HEK293 (cell line): ENCODE data around the gene H2BK1.
A peak's percentile ranks its signal among the peaks of the same experiment; 100 is the strongest.

Source experiments
- ATF2 ChIP-seq: fragments of 450-650 bp; formaldehyde crosslinking; IDR thresholded peaks from 2 replicates; pipeline ENCODE4 v1.5.1; 2016; ENCODE audit warnings: missing biosample characterization, missing genetic modification characterization, low read depth
- CTCF ChIP-seq: fragments of 450-650 bp; formaldehyde crosslinking; IDR thresholded peaks from 2 replicates; pipeline ENCODE4 v1.5.1; 2016; ENCODE audit warnings: missing biosample characterization, missing genetic modification characterization
- KLF9 ChIP-seq: fragments of 450-650 bp; formaldehyde crosslinking; IDR thresholded peaks from 2 replicates; pipeline ENCODE4 v1.5.1; 2016; ENCODE audit warnings: missing biosample characterization, missing genetic modification characterization, low read depth
- OSR2 ChIP-seq: fragments of 450-650 bp; formaldehyde crosslinking; IDR thresholded peaks from 2 replicates; pipeline ENCODE4 v1.5.1; 2016; ENCODE audit warnings: missing biosample characterization, missing genetic modification characterization
- OVOL3 ChIP-seq: fragments of 450-650 bp; formaldehyde crosslinking; IDR thresholded peaks from 2 replicates; pipeline ENCODE4 v1.5.1; 2016; ENCODE audit warnings: missing biosample characterization, missing genetic modification characterization
- PRDM1 ChIP-seq: fragments of 450-650 bp; formaldehyde crosslinking; IDR thresholded peaks from 2 replicates; pipeline ENCODE4; 2016; ENCODE audit warnings: missing biosample characterization, missing genetic modification characterization
- SP2 ChIP-seq: fragments of 450-650 bp; formaldehyde crosslinking; IDR thresholded peaks from 2 replicates; pipeline ENCODE4 v1.5.1; 2016; ENCODE audit warnings: missing biosample characterization, missing genetic modification characterization
- SP3 ChIP-seq: fragments of 450-650 bp; formaldehyde crosslinking; IDR thresholded peaks from 2 replicates; pipeline ENCODE4 v1.5.1; 2016; ENCODE audit warnings: missing biosample characterization, missing genetic modification characterization
- SP7 ChIP-seq: fragments of 450-650 bp; formaldehyde crosslinking; IDR thresholded peaks from 2 replicates; pipeline ENCODE4 v1.5.1; 2016; ENCODE audit warnings: missing biosample characterization, missing genetic modification characterization
- TSHZ1 ChIP-seq: fragments of 450-650 bp; formaldehyde crosslinking; IDR thresholded peaks from 2 replicates; pipeline ENCODE4 v1.5.1; 2016; ENCODE audit warnings: missing biosample characterization, missing genetic modification characterization, borderline replicate concordance
- YY1 ChIP-seq: fragments of 450-650 bp; formaldehyde crosslinking; IDR thresholded peaks from 2 replicates; pipeline ENCODE4 v1.5.1; 2018; ENCODE audit warnings: missing biosample characterization, missing genetic modification characterization
- YY2 ChIP-seq: fragments of 450-650 bp; formaldehyde crosslinking; IDR thresholded peaks from 2 replicates; pipeline ENCODE4 v1.5.1; 2016; ENCODE audit warnings: missing biosample characterization, missing genetic modification characterization
- ZBTB17 ChIP-seq: fragments of 450-650 bp; formaldehyde crosslinking; IDR thresholded peaks from 2 replicates; pipeline ENCODE4 v1.5.1; 2016; ENCODE audit warnings: missing biosample characterization, missing genetic modification characterization
- ZBTB44 ChIP-seq: fragments of 450-650 bp; IDR thresholded peaks from 2 replicates; pipeline ENCODE4 v1.5.1; 2018; ENCODE audit warnings: missing biosample characterization, mild to moderate bottlenecking, missing genetic modification characterization
- ZEB2 ChIP-seq: fragments of 450-650 bp; formaldehyde crosslinking; IDR thresholded peaks from 2 replicates; pipeline ENCODE4 v1.5.1; 2016; ENCODE audit warnings: missing biosample characterization, missing genetic modification characterization
- ZIC2 ChIP-seq: fragments of 450-650 bp; formaldehyde crosslinking; IDR thresholded peaks from 2 replicates; pipeline ENCODE4 v1.5.1; 2016; ENCODE audit warnings: missing biosample characterization, missing genetic modification characterization
- ZNF114 ChIP-seq: fragments of 450-650 bp; formaldehyde crosslinking; IDR thresholded peaks from 2 replicates; pipeline ENCODE4 v1.5.0; 2017; ENCODE audit warnings: missing biosample characterization, missing genetic modification characterization
- ZNF138 ChIP-seq: fragments of 450-650 bp; formaldehyde crosslinking; IDR thresholded peaks from 2 replicates; pipeline ENCODE4 v1.5.1; 2016; ENCODE audit warnings: missing biosample characterization, missing genetic modification characterization, borderline replicate concordance
- ZNF341 ChIP-seq: fragments of 450-650 bp; formaldehyde crosslinking; IDR thresholded peaks from 2 replicates; pipeline ENCODE4; 2016; ENCODE audit warnings: low read depth, missing biosample characterization, missing genetic modification characterization
- ZNF394 ChIP-seq: fragments of 450-650 bp; formaldehyde crosslinking; IDR thresholded peaks from 2 replicates; pipeline ENCODE4 v1.5.1; 2016; ENCODE audit warnings: missing biosample characterization, missing genetic modification characterization, mild to moderate bottlenecking, moderate library complexity, borderline replicate concordance
- ZNF398 ChIP-seq: fragments of 450-650 bp; formaldehyde crosslinking; IDR thresholded peaks from 2 replicates; pipeline ENCODE4 v1.5.1; 2017; ENCODE audit warnings: missing biosample characterization, missing genetic modification characterization
- ZNF423 ChIP-seq: fragments of 450-650 bp; formaldehyde crosslinking; IDR thresholded peaks from 2 replicates; pipeline ENCODE4 v1.5.1; 2016; ENCODE audit warnings: missing biosample characterization, missing genetic modification characterization
- ZNF449 ChIP-seq: fragments of 450-650 bp; formaldehyde crosslinking; IDR thresholded peaks from 2 replicates; pipeline ENCODE4 v1.5.1; 2017; ENCODE audit warnings: missing biosample characterization, mild to moderate bottlenecking, missing genetic modification characterization, moderate library complexity
- ZNF473 ChIP-seq: fragments of 450-650 bp; formaldehyde crosslinking; IDR thresholded peaks from 2 replicates; pipeline ENCODE4 v1.5.1; 2017; ENCODE audit warnings: missing biosample characterization, missing genetic modification characterization
- ZNF530 ChIP-seq: fragments of 450-650 bp; formaldehyde crosslinking; IDR thresholded peaks from 2 replicates; pipeline ENCODE4 v1.5.1; 2016; ENCODE audit warnings: low read depth, missing biosample characterization, missing genetic modification characterization
- ZNF626 ChIP-seq: fragments of 450-650 bp; sonication (Bioruptor Pico); formaldehyde crosslinking; IDR thresholded peaks from 2 replicates; pipeline ENCODE4 v1.5.1; 2018; ENCODE audit warnings: missing biosample characterization, missing genetic modification characterization, inconsistent platforms
- ZSCAN16 ChIP-seq: fragments of 450-650 bp; formaldehyde crosslinking; IDR thresholded peaks from 2 replicates; pipeline ENCODE4 v1.5.1; 2016; ENCODE audit warnings: missing biosample characterization, missing genetic modification characterization
- ZXDB ChIP-seq: fragments of 450-650 bp; formaldehyde crosslinking; IDR thresholded peaks from 2 replicates; pipeline ENCODE4 v1.5.1; 2016; ENCODE audit warnings: missing biosample characterization, missing genetic modification characterization

The H2BK1 gene

GRCh38 chr7:151251689-151252560 lies 41.6 kb upstream of the H2BK1 start (continued):
- 0 out of 2 replicates have a peak, but pooled peaks have one; percentile 37 for TF ChIP-seq KLF9 (tag by site-specific recombination)
- peak; percentile 40 for TF ChIP-seq SP3
- TF ChIP-seq ZNF530 (tag by site-specific recombination): no peak
- TF ChIP-seq ZNF449: no peak
- TF ChIP-seq ZNF473 (tag by site-specific recombination): no peak
- peak; percentile 36 for TF ChIP-seq SP2
- TF ChIP-seq YY2 (tag by site-specific recombination): peak; percentile 13; the same call in 1 of the 2 replicates
- 0 out of 2 replicates have a peak, but pooled peaks have one; percentile 9 for TF ChIP-seq OVOL3 (tag by site-specific recombination)
- TF ChIP-seq ZSCAN16: no peak
- TF ChIP-seq ZBTB44: peak; percentile 37; the same call in 1 of the 2 replicates
- no peak for TF ChIP-seq ZNF138
- no peak for TF ChIP-seq ZNF423 (tag by site-specific recombination)
- TF ChIP-seq ZNF114 (tag by site-specific recombination): no peak
- no peak for TF ChIP-seq ZNF626 (tag by site-specific recombination)
- no peak for TF ChIP-seq TSHZ1 (tag by site-specific recombination)
- peak; percentile 71 for TF ChIP-seq ZNF341
- peak; percentile 68; the same call in 1 of the 2 replicates for TF ChIP-seq YY1 (tag by site-specific recombination)
- TF ChIP-seq ZXDB (tag by site-specific recombination): peak; percentile 45
- TF ChIP-seq SP7 (tag by site-specific recombination): peak; percentile 51
- TF ChIP-seq OSR2 (tag by site-specific recombination): no peak
- TF ChIP-seq ZIC2 (tag by site-specific recombination): peak; percentile 81
- peak; percentile 61; the same call in 1 of the 2 replicates for TF ChIP-seq ZNF394
- peak; percentile 99 for TF ChIP-seq PRDM1 (tag by site-specific recombination)
- TF ChIP-seq ZBTB17 (tag by site-specific recombination): peak; percentile 66
- no peak for TF ChIP-seq ATF2 (tag by site-specific recombination)
- TF ChIP-seq ZEB2: peak; percentile 40; the same call in 1 of the 2 replicates
- TF ChIP-seq CTCF (tag by site-specific recombination): 0 out of 2 replicates have a peak, but pooled peaks have one; percentile 14
- TF ChIP-seq ZNF398: peak; percentile 82
